K562 (cell line): ENCODE results near the gene MRPL9. TPM values are rescaled to one million over a fixed set of nuclear protein-coding genes. Genes with fewer than 3 reads are reported as not detected.

Source experiments
- ATAC-seq: fragments of 200-7000 bp; cut with Tn5 transposase; 3 replicates; pipeline ENCODE4 v1.9.1; 2020; ENCODE audit warnings: moderate library complexity
- Bru-seq: library from RNA; stranded (reverse); fragments of 400-500 nt; gene quantifications from one replicate; lab custom pipeline; 2021; lab: Mats Ljungman, UMichigan
- BruChase-seq, 2 experiments: library from RNA; stranded (reverse); fragments of 400-500 nt; gene quantifications; one replicate each; lab custom pipeline; 2021; lab: Mats Ljungman, UMichigan
- BruUV-seq: library from RNA; stranded (reverse); fragments of 400-500 nt; replicated peaks from 2 replicates; lab custom pipeline; 2021; lab: Mats Ljungman, UMichigan
- CTCF ChIA-PET: fragments of 300-600 bp; formaldehyde crosslinking; extraction: SDS; loops from one replicate; lab custom pipeline; 2021; ENCODE audit warnings: low intra/inter-chr PET ratio; lab: Yijun Ruan, JAX
- POLR2A ChIA-PET: fragments of 300-600, 350-650 bp; sonication (Branson Sonifier 250); formaldehyde crosslinking; extraction: SDS; loops from one replicate; lab custom pipeline; 2021; ENCODE audit warnings: antibody characterized with exemption, inconsistent platforms; lab: Yijun Ruan, JAX
- DNase-seq, 4 experiments: peaks; one replicate each; pipeline versions ENCODE4 v3.0.0 to v3.0.0-alpha.2; 2011 to 2018; ENCODE audit warnings: low spot score in 3 of 4, mixed read lengths in 3 of 4; ENCODE audit errors: extremely low read depth in 1 of 4
- FAIRE-seq: peaks from 2 replicates; lab custom pipeline; 2011; peaks lifted over from hg19 to GRCh38; lab: Jason Lieb, UNC
- H2AFZ ChIP-seq: 2 replicates; pipeline ENCODE4 v1.6.0; 2011; ENCODE audit warnings: low read depth, low read length, control low read depth, inconsistent platforms
- H3K27ac ChIP-seq: fragments of 200-600 bp; 3 replicates; pipeline ENCODE4 v1.8.0; 2011; ENCODE audit warnings: low read depth, mild to moderate bottlenecking, control low read depth, inconsistent platforms, low read length, moderate library complexity, mixed read lengths; ENCODE audit errors: extremely low read depth
- H3K27me3 ChIP-seq, 2 experiments: fragments of 300-600 bp in 1 of 2; 2 replicates in 1 of 2; 3 replicates in 1 of 2; pipeline versions ENCODE4 v1.6.0 to v1.8.0; 2011; ENCODE audit warnings: inconsistent platforms in 2 of 2, low read length in 2 of 2, mild to moderate bottlenecking in 1 of 2, mixed read lengths in 1 of 2, moderate library complexity in 1 of 2; ENCODE audit not compliant: control insufficient read depth in 2 of 2, insufficient read depth in 2 of 2
- H3K36me3 ChIP-seq: fragments of 300-600 bp; 3 replicates; pipeline ENCODE4 v1.8.0; 2011; ENCODE audit warnings: mild to moderate bottlenecking, low read length, inconsistent platforms; ENCODE audit not compliant: control insufficient read depth, insufficient read depth
- H3K4me1 ChIP-seq, 2 experiments: fragments of 200-600 bp in 1 of 2; replicated peaks in 1 of 2; 2 replicates in 1 of 2; 3 replicates in 1 of 2; pipeline versions ENCODE4 v1.5.1 to v1.8.0; 2011; ENCODE audit warnings: inconsistent platforms in 2 of 2, low read length in 2 of 2, mild to moderate bottlenecking in 1 of 2, mixed read lengths in 1 of 2, moderate library complexity in 1 of 2; ENCODE audit not compliant: control insufficient read depth in 2 of 2, insufficient read depth in 2 of 2
- H3K4me2 ChIP-seq: 2 replicates; pipeline ENCODE4 v1.6.1; 2011; ENCODE audit warnings: low read length, control low read depth, inconsistent platforms, mixed read lengths; ENCODE audit not compliant: insufficient read depth
- H3K4me3 ChIP-seq: fragments of 200-600 bp; sonication (generic), shearing (Covaris generic); 2 replicates; pipeline ENCODE4 v1.5.1; 2016; ENCODE audit warnings: control low read depth, inconsistent platforms
- H3K79me2 ChIP-seq: fragments of 200-600 bp; 3 replicates; pipeline ENCODE4 v1.8.0; 2011; ENCODE audit warnings: low read length, inconsistent platforms; ENCODE audit not compliant: control insufficient read depth, insufficient read depth
- H3K9ac ChIP-seq, 2 experiments: 2 replicates each; pipeline versions ENCODE4 v1.6.0 to v1.6.1; 2011; ENCODE audit warnings: low read depth in 2 of 2, low read length in 2 of 2, control low read depth in 1 of 2, inconsistent platforms in 1 of 2, mild to moderate bottlenecking in 1 of 2, mixed read lengths in 1 of 2; ENCODE audit not compliant: insufficient read depth in 1 of 2
- H3K9me1 ChIP-seq: one replicate; pipeline ENCODE4 v1.6.0; 2011; ENCODE audit warnings: inconsistent platforms, mild to moderate bottlenecking, low read length, moderate library complexity; ENCODE audit not compliant: control insufficient read depth, insufficient read depth
- H3K9me3 ChIP-seq: replicated peaks from 2 replicates; pipeline ENCODE4 v1.5.1; 2011; ENCODE audit warnings: low read depth, low read length, inconsistent platforms; ENCODE audit not compliant: control insufficient read depth, insufficient read depth
- H4K20me1 ChIP-seq: replicated peaks from 2 replicates; pipeline ENCODE4 v1.6.1; 2011; ENCODE audit warnings: low read length, inconsistent platforms, mixed read lengths; ENCODE audit not compliant: control insufficient read depth, insufficient read depth
- HLTF ChIP-seq: fragments of 450-650 bp; IDR thresholded peaks from 2 replicates; pipeline ENCODE4 v1.6.1; 2016
- ILF3 ChIP-seq: fragments of 450-650 bp; IDR thresholded peaks from 2 replicates; pipeline ENCODE4 v1.6.1; 2018; ENCODE audit warnings: antibody characterized with exemption, mild to moderate bottlenecking, moderate library complexity, borderline replicate concordance
- MTA3 ChIP-seq: fragments of 450-650 bp; formaldehyde crosslinking; IDR thresholded peaks from 2 replicates; pipeline ENCODE4 v1.6.1; 2017; ENCODE audit warnings: mild to moderate bottlenecking, borderline replicate concordance
- PML ChIP-seq: IDR thresholded peaks from 2 replicates; pipeline ENCODE4 v1.6.1; 2012; ENCODE audit warnings: low read length, inconsistent platforms
- SRF ChIP-seq, 2 experiments: fragments of 250-450, 450-650 bp in 1 of 2; sonication (Bioruptor Pico) in 1 of 2; sonication (generic) in 1 of 2; formaldehyde crosslinking; IDR thresholded peaks; 2 replicates each; pipeline versions ENCODE4 v1.5.0 to v1.5.1; 2020 to 2022; ENCODE audit warnings: mild to moderate bottlenecking in 1 of 2, missing genetic modification reagents in 1 of 2
- WGBS: fragments of 100-300 bp; shearing (Covaris generic); methylation state at CpG from one replicate; pipeline ENCODE4 v1.1.6; 2016; ENCODE audit warnings: low coverage, mixed read lengths; ENCODE audit not compliant: insufficient coverage; ENCODE audit errors: missing lambda C conversion rate; 5-methylcytosine and 5-hydroxymethylcytosine counted together
- in situ Hi-C: fragments of 300-500 bp; cut with MboI; formaldehyde crosslinking; loops from 4 replicates; pipeline ENCODE4 v1.15.0; 2018; ENCODE audit warnings: inconsistent platforms, mixed read lengths
- intact Hi-C: fragments of 100-400 bp; cut with micrococcal nuclease; formaldehyde crosslinking; loops from 2 replicates; pipeline ENCODE4 v1.14.2; 2022
- long read RNA-seq, 3 experiments: library from polyadenylated mRNA in 2 of 3; library from RNA in 1 of 3; unstranded in 2 of 3; stranded (forward) in 1 of 3; transcript quantifications; one replicate each; pipeline ENCODE4 v2.0.0, GENCODE V29; 2019 to 2022
- polyA minus RNA-seq, 3 experiments: library from RNA; depleted of rRNA, polyadenylated mRNA; stranded (reverse); fragments of >200 nt; gene quantifications; 2 replicates each; pipeline ENCODE4 v1.2.3, GENCODE V29; 2011
- polyA plus RNA-seq, 8 experiments: library from polyadenylated mRNA; depleted of rRNA in 4 of 8; stranded (reverse) in 5 of 8; unstranded in 3 of 8; fragments of >200 nt; fragmentation: Nextera tagmentation in 2 of 8; fragmentation: Illumina TruSeq in 1 of 8; extraction: Ambion mirVana in 2 of 8; extraction: Trizol in 1 of 8; gene quantifications; 2 replicates each; pipeline versions ENCODE4 v1.2.1 to v1.2.3, GENCODE V29; 2011 to 2014; ENCODE audit warnings: inconsistent platforms in 1 of 8, missing spikeins in 1 of 8
- total RNA-seq, 7 experiments: library from RNA; depleted of rRNA in 6 of 7; stranded (reverse); fragments of >200 nt in 6 of 7; fragmentation: Illumina TruSeq in 2 of 7; extraction: Trizol in 2 of 7; gene quantifications; 2 replicates each; pipeline versions ENCODE4 v1.2.1 to v1.2.3, GENCODE V29; 2011 to 2021; ENCODE audit warnings: low replicate concordance in 1 of 7
- TF ChIP-seq, protein P1 (sequence below): fragments of 250-450 bp; sonication (Bioruptor Pico); IDR thresholded peaks from 2 replicates; pipeline ENCODE4 v1.9.0; 2021; ENCODE audit warnings: mild to moderate bottlenecking, inconsistent platforms
- TF ChIP-seq, protein P2 (sequence below): fragments of 250-450 bp; sonication (Bioruptor Pico); IDR thresholded peaks from 2 replicates; pipeline ENCODE4 v1.8.0; 2021; ENCODE audit warnings: moderate library complexity, mild to moderate bottlenecking, inconsistent platforms

The MRPL9 gene
- total RNA-seq (2011; cell fraction: chromatin; rRNA removed; ENCODE audit: low replicate concordance): 38.3 and 58.5 TPM in 2 replicates
- 49.9 and 50.7 TPM in 2 replicates for total RNA-seq (2011; cell fraction: nucleolus; rRNA removed)
- 49.1 and 63.6 TPM in 2 replicates for total RNA-seq (2011; cell fraction: nucleoplasm; rRNA removed)
- 111 and 159 TPM in 2 replicates for total RNA-seq (2014; rRNA removed)
- total RNA-seq (2014; rRNA removed; fragmentation: Illumina TruSeq; extraction: Trizol): 115 and 128 TPM in 2 replicates
- total RNA-seq (2015; rRNA removed; fragmentation: Illumina TruSeq; extraction: Trizol): 122 and 128 TPM in 2 replicates
- 106 and 123 TPM in 2 replicates for total RNA-seq (2021)
- polyA plus RNA-seq (2011; rRNA removed): 161 and 162 TPM in 2 replicates
- 79.0 and 134 TPM in 2 replicates for polyA plus RNA-seq (2011; cell fraction: cytosol; rRNA removed)
- polyA plus RNA-seq (2011; cell fraction: nucleus; rRNA removed): 117 and 151 TPM in 2 replicates
- polyA plus RNA-seq (2012): 104 and 130 TPM in 2 replicates
- 124 and 132 TPM in 2 replicates for polyA plus RNA-seq (2014; fragmentation: Illumina TruSeq; extraction: Trizol)
- polyA plus RNA-seq (2014; fragmentation: Nextera tagmentation; extraction: Ambion mirVana): 10 to 100 TPM; 38.0 to 57.0 TPM
- 110 and 115 TPM in 2 replicates for polyA plus RNA-seq (2014; rRNA removed)
- polyA minus RNA-seq (2011; rRNA and poly(A)+ RNA removed): 98.0 and 108 TPM in 2 replicates
- 54.2 and 58.0 TPM in 2 replicates for polyA minus RNA-seq (2011; cell fraction: cytosol; rRNA and poly(A)+ RNA removed)
- 23.6 and 33.0 TPM in 2 replicates for polyA minus RNA-seq (2011; cell fraction: nucleus; rRNA and poly(A)+ RNA removed)
- percentile 91 among the genes with signal in this experiment for Bru-seq, nascent RNA
- percentile 89 among the genes with signal in this experiment for BruChase-seq, experiment 1, labeled RNA remaining after a 2-hour chase
- BruChase-seq, experiment 2, labeled RNA remaining after a 6-hour chase: percentile 92 among the genes with signal in this experiment
- long read RNA-seq, experiment 1, transcript MRPL9-202 (7 exons, 1,296 nt): major isoform, 112 of 206 reads
- long read RNA-seq, experiment 1, transcript MRPL9-201 (6 exons, 882 nt): minor isoform, 5 of 206 reads
- long read RNA-seq, experiment 1, partial matches to known transcripts: 31 of 206 reads
- long read RNA-seq, experiment 1, other reads (novel, unspliced or antisense): 55 of 206 reads
- long read RNA-seq, experiment 2, transcript MRPL9-202 (7 exons, 1,296 nt): major isoform, 96 of 125 reads
- long read RNA-seq, experiment 2, transcript MRPL9-201 (6 exons, 882 nt): minor isoform, 6 of 125 reads
- long read RNA-seq, experiment 2, partial matches to known transcripts: 11 of 125 reads
- long read RNA-seq, experiment 2, other reads (novel, unspliced or antisense): 11 of 125 reads
- long read RNA-seq, experiment 3, transcript MRPL9-202 (7 exons, 1,296 nt): major isoform, 115 of 142 reads
- long read RNA-seq, experiment 3, transcript MRPL9-201 (6 exons, 882 nt): minor isoform, 8 of 142 reads
- long read RNA-seq, experiment 3, partial matches to known transcripts: 3 of 142 reads
- long read RNA-seq, experiment 3, other reads (novel, unspliced or antisense): 11 of 142 reads

DNA sequence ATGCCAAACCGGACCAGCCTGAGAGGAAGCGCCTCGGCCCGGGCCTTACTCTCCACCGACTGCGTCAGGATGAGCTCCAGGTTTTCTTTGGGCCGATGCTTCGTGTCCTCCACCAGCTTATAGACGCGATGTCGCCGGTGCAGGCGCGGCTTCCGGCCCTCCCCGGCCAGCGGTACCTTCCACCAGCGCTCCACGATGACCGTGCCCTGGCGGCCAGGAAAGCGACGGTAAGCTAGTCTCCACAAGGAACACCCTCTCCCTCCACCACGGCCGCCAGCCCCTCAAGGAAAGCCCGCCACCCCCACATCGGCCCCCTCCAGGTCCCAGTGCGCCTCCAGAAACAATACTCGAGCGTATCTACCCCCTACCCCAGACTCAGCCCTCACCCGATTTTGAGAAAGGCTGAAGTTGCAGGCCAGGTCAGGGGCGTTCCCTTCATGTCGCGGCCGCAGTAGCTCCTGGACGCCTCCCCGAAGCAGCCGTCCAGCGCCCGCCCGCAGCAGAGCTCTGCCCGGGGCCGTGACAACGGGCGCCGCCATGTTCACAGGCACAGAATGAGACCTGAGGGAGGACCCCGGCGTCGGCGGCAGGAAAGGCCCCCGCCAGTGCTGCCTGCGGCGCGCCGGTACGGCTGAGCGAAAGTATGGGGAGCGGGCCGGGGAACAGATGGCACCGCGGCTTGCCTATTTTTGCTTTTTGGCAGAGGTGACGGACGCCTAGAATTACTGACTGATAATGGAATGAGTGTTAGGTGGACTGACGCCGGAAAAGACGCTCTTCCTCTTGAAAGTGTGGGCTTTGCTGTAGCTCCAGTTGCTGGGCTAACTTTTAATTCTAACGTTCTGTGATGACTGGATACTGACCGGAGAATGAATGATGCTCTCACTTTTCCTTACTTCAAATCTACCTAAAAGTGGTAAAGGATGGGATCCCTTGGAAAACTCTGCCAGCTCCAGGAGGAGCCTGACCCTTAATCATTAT lies at the start of gene MRPL9:
MRPL9 (minus strand) TSS at position 556 of the 981 bp plus-strand sequence; CDS start at position 539, 17 bp downstream.
- in situ Hi-C loops (no loop called here), intact Hi-C loops (no loop called here)
- H3K36me3 ChIP-seq: peaks cover 36% of the 10 kb centered on the region; the same call in 2 of the 3 replicates
- DNase-seq (peak; percentile 88 to 92 (median 91)), ATAC-seq (peak; percentile 99), FAIRE-seq (peak; percentile 80)
- peak within 1 kb of the TSS; percentile 95 for H3K4me3 ChIP-seq
- no peaks in the 10 kb centered on the region for H4K20me1 ChIP-seq
- peak within 1 kb of the TSS; percentile 93 for H3K4me2 ChIP-seq
- peak within 1 kb of the TSS; percentile 97 for H2AFZ ChIP-seq
- CTCF ChIA-PET: no interaction called here
- H3K79me2 ChIP-seq: peaks cover 23% of the 10 kb centered on the region; the same call in 2 of the 3 replicates
- H3K27ac ChIP-seq: peak within 1 kb of the TSS; percentile 88
- BruUV-seq: TSS peak; percentile 98
- WGBS: 1% methylated on average over 67 of the region's 68 CpGs
- H3K9me3 ChIP-seq: no peaks in the 10 kb centered on the region
- POLR2A ChIA-PET: interaction anchor here (0.5 to 2.9 kb wide), 17 partner anchors 9 to 739 kb away, joined by 3 to 13 read pairs (median 3); partner anchors contain the start of genes CELF3 and TUFT1
- H3K9ac ChIP-seq: peak within 1 kb of the TSS; percentile 94 to 96
- no peaks in the 10 kb centered on the region for H3K27me3 ChIP-seq
- peaks cover 3 to 8% of the 10 kb centered on the region in 2 experiments; a peak in 2 of 5 replicates for H3K4me1 ChIP-seq
- no peaks in the 10 kb centered on the region for H3K9me1 ChIP-seq
- TF ChIP-seq MTA3: peak; percentile 69; the same call in 1 of the 2 replicates
- TF ChIP-seq, protein P1, sequence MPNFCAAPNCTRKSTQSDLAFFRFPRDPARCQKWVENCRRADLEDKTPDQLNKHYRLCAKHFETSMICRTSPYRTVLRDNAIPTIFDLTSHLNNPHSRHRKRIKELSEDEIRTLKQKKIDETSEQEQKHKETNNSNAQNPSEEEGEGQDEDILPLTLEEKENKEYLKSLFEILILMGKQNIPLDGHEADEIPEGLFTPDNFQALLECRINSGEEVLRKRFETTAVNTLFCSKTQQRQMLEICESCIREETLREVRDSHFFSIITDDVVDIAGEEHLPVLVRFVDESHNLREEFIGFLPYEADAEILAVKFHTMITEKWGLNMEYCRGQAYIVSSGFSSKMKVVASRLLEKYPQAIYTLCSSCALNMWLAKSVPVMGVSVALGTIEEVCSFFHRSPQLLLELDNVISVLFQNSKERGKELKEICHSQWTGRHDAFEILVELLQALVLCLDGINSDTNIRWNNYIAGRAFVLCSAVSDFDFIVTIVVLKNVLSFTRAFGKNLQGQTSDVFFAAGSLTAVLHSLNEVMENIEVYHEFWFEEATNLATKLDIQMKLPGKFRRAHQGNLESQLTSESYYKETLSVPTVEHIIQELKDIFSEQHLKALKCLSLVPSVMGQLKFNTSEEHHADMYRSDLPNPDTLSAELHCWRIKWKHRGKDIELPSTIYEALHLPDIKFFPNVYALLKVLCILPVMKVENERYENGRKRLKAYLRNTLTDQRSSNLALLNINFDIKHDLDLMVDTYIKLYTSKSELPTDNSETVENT (CRISPR knock-in tag): 0 out of 2 replicates have a peak, but pooled peaks have one; percentile 15
- peak; percentile 62 for TF ChIP-seq PML
- TF ChIP-seq HLTF: 0 out of 2 replicates have a peak, but pooled peaks have one; percentile 25
- TF ChIP-seq ILF3: no peak
- TF ChIP-seq SRF (CRISPR knock-in tag; IDR thresholded peaks at IDR 0.05): no peak
- TF ChIP-seq, protein P2, sequence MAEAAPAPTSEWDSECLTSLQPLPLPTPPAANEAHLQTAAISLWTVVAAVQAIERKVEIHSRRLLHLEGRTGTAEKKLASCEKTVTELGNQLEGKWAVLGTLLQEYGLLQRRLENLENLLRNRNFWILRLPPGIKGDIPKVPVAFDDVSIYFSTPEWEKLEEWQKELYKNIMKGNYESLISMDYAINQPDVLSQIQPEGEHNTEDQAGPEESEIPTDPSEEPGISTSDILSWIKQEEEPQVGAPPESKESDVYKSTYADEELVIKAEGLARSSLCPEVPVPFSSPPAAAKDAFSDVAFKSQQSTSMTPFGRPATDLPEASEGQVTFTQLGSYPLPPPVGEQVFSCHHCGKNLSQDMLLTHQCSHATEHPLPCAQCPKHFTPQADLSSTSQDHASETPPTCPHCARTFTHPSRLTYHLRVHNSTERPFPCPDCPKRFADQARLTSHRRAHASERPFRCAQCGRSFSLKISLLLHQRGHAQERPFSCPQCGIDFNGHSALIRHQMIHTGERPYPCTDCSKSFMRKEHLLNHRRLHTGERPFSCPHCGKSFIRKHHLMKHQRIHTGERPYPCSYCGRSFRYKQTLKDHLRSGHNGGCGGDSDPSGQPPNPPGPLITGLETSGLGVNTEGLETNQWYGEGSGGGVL (CRISPR knock-in tag): no peak
